IMR-90 (cell line): ENCODE measurements around the gene DMD. TPM values are rescaled to one million over a fixed set of nuclear protein-coding genes. Genes with fewer than 3 reads are reported as not detected.

Source experiments
- ATAC-seq: fragments of 200-7000 bp; cut with Tn5 transposase; 2 replicates; pipeline ENCODE4 v1.9.1; 2020; ENCODE audit warnings: low read depth, mild to moderate bottlenecking, moderate library complexity
- BruUV-seq: library from RNA; stranded (reverse); fragments of 400-500 nt; replicated peaks from 2 replicates; lab custom pipeline; 2021; lab: Mats Ljungman, UMichigan
- CTCF ChIA-PET: fragments of 300-600 bp; formaldehyde crosslinking; extraction: SDS; loops from one replicate; lab custom pipeline; 2021; ENCODE audit warnings: antibody characterized with exemption; lab: Yijun Ruan, JAX
- POLR2A ChIA-PET: fragments of 300-600 bp; sonication (Branson Sonifier 250); formaldehyde crosslinking; loops from one replicate; lab custom pipeline; 2022; ENCODE audit warnings: antibody characterized with exemption; ENCODE audit not compliant: unreplicated experiment; lab: Charles Lee
- DNase-seq: peaks from one replicate; pipeline ENCODE4 v3.0.0; 2013
- H2AFZ ChIP-seq: replicated peaks from 2 replicates; pipeline ENCODE3; 2013; ENCODE audit warnings: low read length, mild to moderate bottlenecking; ENCODE audit not compliant: poor library complexity
- H2AK5ac ChIP-seq: 2 replicates; pipeline ENCODE4 v1.6.1; 2013; ENCODE audit warnings: low read depth, low read length, inconsistent platforms
- H2AK9ac ChIP-seq: replicated peaks from 2 replicates; pipeline ENCODE3; 2013; ENCODE audit warnings: mild to moderate bottlenecking, low read depth, low read length, moderate library complexity; ENCODE audit not compliant: poor library complexity
- H2BK120ac ChIP-seq: 2 replicates; pipeline ENCODE4 v1.6.1; 2013; ENCODE audit warnings: low read depth, low read length, inconsistent platforms
- H2BK15ac ChIP-seq: 3 replicates; pipeline ENCODE4 v1.6.1; 2013; ENCODE audit warnings: low read depth, low read length, inconsistent platforms
- H2BK20ac ChIP-seq: 2 replicates; pipeline ENCODE4 v1.6.1; 2013; ENCODE audit warnings: low read depth, mild to moderate bottlenecking, inconsistent platforms, low read length, moderate library complexity
- H2BK5ac ChIP-seq: 2 replicates; pipeline ENCODE4 v1.6.1; 2013; ENCODE audit warnings: mild to moderate bottlenecking, low read depth, low read length, inconsistent platforms; ENCODE audit not compliant: poor library complexity, severe bottlenecking
- H3K14ac ChIP-seq: replicated peaks from 2 replicates; pipeline ENCODE4 v1.6.1; 2013; ENCODE audit warnings: low read depth, low read length, inconsistent platforms
- H3K18ac ChIP-seq: 2 replicates; pipeline ENCODE4 v1.6.1; 2013; ENCODE audit warnings: low read depth, low read length, control low read depth
- H3K23ac ChIP-seq: 2 replicates; pipeline ENCODE4 v1.6.1; 2013; ENCODE audit warnings: low read depth, low read length, inconsistent platforms
- H3K27ac ChIP-seq: 2 replicates; pipeline ENCODE4 v1.5.1; 2013; ENCODE audit warnings: mild to moderate bottlenecking, control low read depth, low read length; ENCODE audit not compliant: insufficient read depth
- H3K27me3 ChIP-seq: 2 replicates; pipeline ENCODE4 v1.6.1; 2013; ENCODE audit warnings: low read length; ENCODE audit not compliant: control insufficient read depth, insufficient read depth
- H3K36me3 ChIP-seq: 2 replicates; pipeline ENCODE4 v1.6.1; 2013; ENCODE audit warnings: low read length, mixed read lengths; ENCODE audit not compliant: control insufficient read depth, insufficient read depth
- H3K4ac ChIP-seq: 2 replicates; pipeline ENCODE4 v1.6.1; 2013; ENCODE audit warnings: low read depth, low read length, inconsistent platforms
- H3K4me1 ChIP-seq: 2 replicates; pipeline ENCODE4 v1.6.1; 2013; ENCODE audit warnings: low read length, mixed read lengths; ENCODE audit not compliant: control insufficient read depth, insufficient read depth
- H3K4me2 ChIP-seq: 2 replicates; pipeline ENCODE4 v1.6.1; 2013; ENCODE audit warnings: low read depth, mild to moderate bottlenecking, control low read depth, low read length, moderate library complexity
- H3K4me3 ChIP-seq: 2 replicates; pipeline ENCODE4 v1.5.1; 2013; ENCODE audit warnings: low read depth, mild to moderate bottlenecking, control low read depth, low read length, moderate library complexity; ENCODE audit not compliant: insufficient read depth
- H3K56ac ChIP-seq: 2 replicates; pipeline ENCODE4 v1.6.1; 2013; ENCODE audit warnings: low read length, inconsistent platforms; ENCODE audit not compliant: insufficient read depth; ENCODE audit errors: extremely low read depth
- H3K79me1 ChIP-seq, 2 experiments: 2 replicates each; pipeline ENCODE4 v1.6.1; 2013; ENCODE audit warnings: low read length in 2 of 2, inconsistent platforms in 1 of 2, low read depth in 1 of 2
- H3K9ac ChIP-seq: 2 replicates; pipeline ENCODE4 v1.6.1; 2013; ENCODE audit warnings: low read depth, low read length, control low read depth
- H3K9me1 ChIP-seq: 2 replicates; pipeline ENCODE4 v1.6.1; 2013; ENCODE audit warnings: low read length, inconsistent platforms; ENCODE audit not compliant: insufficient read depth
- H3K9me3 ChIP-seq: 2 replicates; pipeline ENCODE4 v1.6.1; 2013; ENCODE audit warnings: low read length; ENCODE audit not compliant: control insufficient read depth, insufficient read depth
- H4K20me1 ChIP-seq: 2 replicates; pipeline ENCODE4 v1.6.1; 2013; ENCODE audit warnings: low read length, inconsistent platforms; ENCODE audit not compliant: insufficient read depth
- H4K5ac ChIP-seq: 2 replicates; pipeline ENCODE4 v1.6.1; 2013; ENCODE audit warnings: mild to moderate bottlenecking, low read depth, low read length, control low read depth
- H4K8ac ChIP-seq, 2 experiments: 2 replicates each; pipeline ENCODE4 v1.6.1; 2013; ENCODE audit warnings: low read depth in 2 of 2, low read length in 2 of 2, control low read depth in 1 of 2, inconsistent platforms in 1 of 2
- H4K91ac ChIP-seq: 2 replicates; pipeline ENCODE4 v1.6.1; 2013; ENCODE audit warnings: low read depth, low read length, inconsistent platforms; ENCODE audit not compliant: insufficient read depth
- BHLHE40 ChIP-seq: fragments of 150-350 bp; IDR thresholded peaks from 2 replicates; pipeline ENCODE4 v1.6.1; 2016; ENCODE audit warnings: mild to moderate bottlenecking, low read depth, low read length
- CEBPB ChIP-seq: IDR thresholded peaks from 2 replicates; pipeline ENCODE4 v1.6.1; 2012; ENCODE audit warnings: low read depth, low read length, improper control_type of control experiment
- CHD1 ChIP-seq: IDR thresholded peaks from 2 replicates; pipeline ENCODE4 v1.6.1; 2012; ENCODE audit warnings: low read depth, low read length, improper control_type of control experiment
- ELK1 ChIP-seq: fragments of 150-350 bp; IDR thresholded peaks from 2 replicates; pipeline ENCODE4 v1.6.1; 2016; ENCODE audit warnings: low read depth, mild to moderate bottlenecking, low read length, moderate library complexity, borderline replicate concordance
- FOS ChIP-seq: fragments of 150-350 bp; IDR thresholded peaks from 2 replicates; pipeline ENCODE4 v1.6.1; 2016; ENCODE audit warnings: low read depth, low read length
- MAFK ChIP-seq: IDR thresholded peaks from 2 replicates; pipeline ENCODE4 v1.6.1; 2012; ENCODE audit warnings: low read depth, low read length, improper control_type of control experiment
- MAZ ChIP-seq: IDR thresholded peaks from 2 replicates; pipeline ENCODE4 v1.6.1; 2012; ENCODE audit warnings: low read depth, mild to moderate bottlenecking, low read length, improper control_type of control experiment, moderate library complexity, borderline replicate concordance
- MXI1 ChIP-seq: IDR thresholded peaks from 2 replicates; pipeline ENCODE4 v1.6.1; 2012; ENCODE audit warnings: low read depth, mild to moderate bottlenecking, low read length, moderate library complexity, borderline replicate concordance
- NFE2L2 ChIP-seq: fragments of 150-350 bp; IDR thresholded peaks from 2 replicates; pipeline ENCODE4 v1.6.1; 2016; ENCODE audit warnings: low read depth, mild to moderate bottlenecking, low read length
- POLR2A ChIP-seq: IDR thresholded peaks from 2 replicates; pipeline ENCODE4 v1.6.1; 2012; ENCODE audit warnings: mild to moderate bottlenecking, low read depth, low read length
- RAD21 ChIP-seq: IDR thresholded peaks from 2 replicates; pipeline ENCODE4 v1.6.1; 2012; ENCODE audit warnings: low read length, improper control_type of control experiment
- RCOR1 ChIP-seq: IDR thresholded peaks from 2 replicates; pipeline ENCODE4 v1.6.1; 2012; ENCODE audit warnings: mild to moderate bottlenecking, low read length, improper control_type of control experiment; ENCODE audit not compliant: insufficient replicate concordance
- RFX5 ChIP-seq: IDR thresholded peaks from 2 replicates; pipeline ENCODE4 v1.8.0; 2012; ENCODE audit warnings: low read depth, mild to moderate bottlenecking, low read length, moderate library complexity
- SMC3 ChIP-seq: fragments of 150-350 bp; IDR thresholded peaks from 2 replicates; pipeline ENCODE4 v1.6.1; 2016; ENCODE audit warnings: low read depth, mild to moderate bottlenecking, antibody characterized with exemption, low read length, moderate library complexity
- WGBS, 2 experiments: methylation state at CpG; one replicate each; pipeline versions ENCODE4 v1.1.5 to v1.1.7; 2013; ENCODE audit warnings: missing lambda C conversion rate in 2 of 2; ENCODE audit not compliant: insufficient read length in 1 of 2; ENCODE audit errors: extremely low coverage in 2 of 2; 5-methylcytosine and 5-hydroxymethylcytosine counted together
- dilution Hi-C: fragments of 300-500 bp; cut with HindIII; formaldehyde crosslinking; loops from one replicate; pipeline ENCODE4 v1.14.3; 2018; ENCODE audit warnings: low sequenced_read_pairs; ENCODE audit not compliant: unreplicated experiment
- in situ Hi-C: fragments of 300-500 bp; cut with MboI; formaldehyde crosslinking; loops from 3 replicates; pipeline ENCODE4 v1.14.3; 2019; ENCODE audit warnings: low sequenced_read_pairs, inconsistent platforms, mixed read lengths
- intact Hi-C: fragments of 100-400 bp; cut with micrococcal nuclease; formaldehyde crosslinking; loops from 2 replicates; pipeline ENCODE4 v1.10.0; 2022
- polyA plus RNA-seq, 3 experiments: library from polyadenylated mRNA; depleted of rRNA; stranded (reverse); fragments of >200 nt; gene quantifications; 2 replicates each; pipeline ENCODE4 v1.2.3, GENCODE V29; 2012; ENCODE audit warnings: low replicate concordance in 1 of 3
- total RNA-seq: library from RNA; depleted of rRNA; stranded (reverse); fragments of >200 nt; gene quantifications from 2 replicates; pipeline ENCODE4 v1.2.3, GENCODE V29; 2012
- TF ChIP-seq, protein P1 (sequence below): conservative IDR thresholded peaks from 2 replicates; pipeline ENCODE4 v1.5.1; 2012; ENCODE audit warnings: mild to moderate bottlenecking, low read depth, low read length, improper control_type of control experiment
- TF ChIP-seq, protein P2 (sequence below): fragments of 150-350 bp; IDR thresholded peaks from 2 replicates; pipeline ENCODE4 v1.6.1; 2017; ENCODE audit warnings: mild to moderate bottlenecking, antibody characterized with exemption, low read length, low read depth

The DMD gene
- total and polyA plus RNA-seq, 2 of the 4 experiments (the other 2 are of a cell fraction): 6.6 to 11.8 TPM

DNA sequence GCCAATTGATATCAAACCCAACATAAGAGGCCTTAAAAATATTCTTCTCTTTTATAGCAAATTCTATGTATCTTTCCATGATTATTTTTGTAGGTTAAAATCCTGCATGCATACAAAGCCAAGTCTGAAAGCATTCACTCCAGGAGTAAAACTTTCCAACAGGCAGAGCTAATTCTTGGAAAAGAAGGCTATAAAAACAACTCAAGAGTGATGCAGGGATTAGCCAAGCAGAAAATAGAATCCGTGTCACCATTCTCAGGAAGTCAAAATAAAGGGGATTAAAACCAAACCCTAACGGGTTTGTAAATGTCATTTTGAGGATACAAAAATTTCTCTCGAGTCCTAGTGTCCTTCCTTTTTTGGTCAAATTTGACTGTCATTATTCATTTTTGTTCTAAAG lies 412.4 kb downstream of the DMD start:
- ATAC-seq: no peak
- Histone ChIP-seq H2AK5ac (no peak overlapping the region), H3K27me3 (no peaks in the 10 kb centered on the region), H2BK120ac (no peak overlapping the region), H3K4me3 (no peak overlapping the region), H3K36me3 (no peaks in the 10 kb centered on the region), H3K14ac (no peak overlapping the region), H3K4me1 (no peaks in the 10 kb centered on the region), H3K9me1 (no peaks in the 10 kb centered on the region), H3K9me3 (no peaks in the 10 kb centered on the region), H4K8ac (no peak overlapping the region), H4K91ac (no peak overlapping the region), H3K23ac (no peak overlapping the region), H3K18ac (no peak overlapping the region), H4K5ac (no peak overlapping the region), H3K79me1 (no peaks in the 10 kb centered on the region), H3K4ac (no peak overlapping the region), H3K27ac (no peak overlapping the region), H2AFZ (no peak overlapping the region), H2BK15ac (no peak overlapping the region), H3K4me2 (no peak overlapping the region), H4K20me1 (no peaks in the 10 kb centered on the region), H2AK9ac (no peak overlapping the region), H2BK20ac (no peak overlapping the region), H3K9ac (no peak overlapping the region), H2BK5ac (no peak overlapping the region), H3K56ac (no peak overlapping the region)
- dilution Hi-C loops (no loop called here), intact Hi-C loops (no loop called here), in situ Hi-C loops (no loop called here)
- ChIA-PET POLR2A (no interaction called here), CTCF (no interaction called here)
- no TSS peak for BruUV-seq
- WGBS, 2 experiments: no CpG with 5 or more reads among the region's 3 CpGs
- TF ChIP-seq FOS (no peak), MAFK (no peak), CHD1 (no peak), POLR2A (no peak), NFE2L2 (no peak), RAD21 (no peak), MAZ (no peak), BHLHE40 (no peak), MXI1 (no peak), RCOR1 (no peak), ELK1 (no peak), RFX5 (no peak), CEBPB (no peak), SMC3 (no peak)
- TF ChIP-seq, protein P1, sequence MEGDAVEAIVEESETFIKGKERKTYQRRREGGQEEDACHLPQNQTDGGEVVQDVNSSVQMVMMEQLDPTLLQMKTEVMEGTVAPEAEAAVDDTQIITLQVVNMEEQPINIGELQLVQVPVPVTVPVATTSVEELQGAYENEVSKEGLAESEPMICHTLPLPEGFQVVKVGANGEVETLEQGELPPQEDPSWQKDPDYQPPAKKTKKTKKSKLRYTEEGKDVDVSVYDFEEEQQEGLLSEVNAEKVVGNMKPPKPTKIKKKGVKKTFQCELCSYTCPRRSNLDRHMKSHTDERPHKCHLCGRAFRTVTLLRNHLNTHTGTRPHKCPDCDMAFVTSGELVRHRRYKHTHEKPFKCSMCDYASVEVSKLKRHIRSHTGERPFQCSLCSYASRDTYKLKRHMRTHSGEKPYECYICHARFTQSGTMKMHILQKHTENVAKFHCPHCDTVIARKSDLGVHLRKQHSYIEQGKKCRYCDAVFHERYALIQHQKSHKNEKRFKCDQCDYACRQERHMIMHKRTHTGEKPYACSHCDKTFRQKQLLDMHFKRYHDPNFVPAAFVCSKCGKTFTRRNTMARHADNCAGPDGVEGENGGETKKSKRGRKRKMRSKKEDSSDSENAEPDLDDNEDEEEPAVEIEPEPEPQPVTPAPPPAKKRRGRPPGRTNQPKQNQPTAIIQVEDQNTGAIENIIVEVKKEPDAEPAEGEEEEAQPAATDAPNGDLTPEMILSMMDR: no peak
- TF ChIP-seq, protein P2, sequence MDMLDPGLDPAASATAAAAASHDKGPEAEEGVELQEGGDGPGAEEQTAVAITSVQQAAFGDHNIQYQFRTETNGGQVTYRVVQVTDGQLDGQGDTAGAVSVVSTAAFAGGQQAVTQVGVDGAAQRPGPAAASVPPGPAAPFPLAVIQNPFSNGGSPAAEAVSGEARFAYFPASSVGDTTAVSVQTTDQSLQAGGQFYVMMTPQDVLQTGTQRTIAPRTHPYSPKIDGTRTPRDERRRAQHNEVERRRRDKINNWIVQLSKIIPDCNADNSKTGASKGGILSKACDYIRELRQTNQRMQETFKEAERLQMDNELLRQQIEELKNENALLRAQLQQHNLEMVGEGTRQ: no peak
- no peak for DNase-seq
